Measurements from ENCODE around the gene FAM240A. TPM values are rescaled to one million over a fixed set of nuclear protein-coding genes. Genes with fewer than 3 reads are reported as not detected.

FAM240A gene
- total RNA-seq, 1 experiment from 2014 or later, result not detected

DNA sequence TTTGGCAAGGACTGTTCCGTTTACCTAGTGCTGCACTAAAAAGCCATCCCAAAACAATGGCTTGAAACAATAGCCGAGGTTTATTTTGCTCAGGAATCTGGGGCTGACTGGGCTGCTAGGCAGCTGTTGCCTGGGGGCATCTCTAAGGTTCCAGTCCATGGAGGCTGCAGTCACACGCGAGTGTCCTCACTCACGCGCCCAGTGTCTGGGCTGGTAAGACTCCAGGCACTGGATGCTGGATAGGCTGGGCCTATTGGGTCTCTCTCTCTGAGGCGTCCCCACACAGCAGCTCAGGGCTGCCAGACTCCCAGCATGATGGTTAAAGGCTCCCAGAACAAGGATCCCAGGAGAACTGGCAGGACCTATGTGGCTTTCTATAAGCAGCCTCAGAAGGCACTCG, 47.0 kb downstream of the FAM240A start:
- no peak for TF ChIP-seq CTCF (IDR thresholded peaks at IDR 0.05; ENCODE audit: insufficient read depth in 1 of 2, low read depth in 1 of 2, low read length in 1 of 2, severe bottlenecking in 1 of 2, unreplicated experiment in 1 of 2)
- no TSS peak for BruUV-seq (replicated peaks)
- Histone ChIP-seq H3K9me3 (no peaks in the 10 kb centered on the region), H3K4me3 (ENCODE audit: low read depth, low read length) (no peak overlapping the region), H3K36me3 (ENCODE audit: control insufficient read depth, insufficient read depth, low read length) (no peaks in the 10 kb centered on the region), H3K27me3 (replicated peaks; ENCODE audit: control insufficient read depth, insufficient read depth, low read length) (no peaks in the 10 kb centered on the region), H3K4me1 (peaks cover 4% of the 10 kb centered on the region; the same call in 1 of the 2 replicates)
- H3K27me3 Mint-ChIP-seq (ENCODE audit: insufficient read depth, unreplicated experiment), result no peaks in the 10 kb centered on the region
- no peaks in the 10 kb centered on the region for H3K9me3 Mint-ChIP-seq (ENCODE audit: unreplicated experiment)
- DNase-seq, result peak in 1 of 2 experiments; percentile 26
- intact Hi-C loops (cut with micrococcal nuclease; ENCODE audit: unreplicated experiment), result no loop called here
- peaks cover 6% of the 10 kb centered on the region for H3K36me3 Mint-ChIP-seq (ENCODE audit: insufficient read depth, unreplicated experiment)
- no peak overlapping the region for H3K4me3 Mint-ChIP-seq (ENCODE audit: unreplicated experiment)
- H3K27ac Mint-ChIP-seq (ENCODE audit: unreplicated experiment), result no peak overlapping the region
- peaks cover 9% of the 10 kb centered on the region for H3K4me1 Mint-ChIP-seq (ENCODE audit: low read depth, unreplicated experiment)
- ChIA-PET CTCF (no interaction called here), POLR2A (no interaction called here)

GRCh38 chr3:46660003-46660402, 47.7 kb downstream of the FAM240A start:
- ChIA-PET CTCF (interaction anchor here (1.0 to 1.4 kb wide), 2 partner anchors 101 to 232 kb away, joined by 3 to 6 read pairs; no protein-coding TSS in a partner anchor), POLR2A (no interaction called here)
- intact Hi-C loops (cut with micrococcal nuclease; ENCODE audit: unreplicated experiment), result no loop called here
- Histone ChIP-seq H3K9me3 (no peaks in the 10 kb centered on the region), H3K27me3 (replicated peaks; ENCODE audit: control insufficient read depth, insufficient read depth, low read length) (no peaks in the 10 kb centered on the region), H3K36me3 (ENCODE audit: control insufficient read depth, insufficient read depth, low read length) (no peaks in the 10 kb centered on the region), H3K4me3 (ENCODE audit: low read depth, low read length) (no peak overlapping the region), H3K4me1 (peaks cover 4% of the 10 kb centered on the region; the same call in 1 of the 2 replicates)
- no peaks in the 10 kb centered on the region for H3K27me3 Mint-ChIP-seq (ENCODE audit: insufficient read depth, unreplicated experiment)
- H3K4me3 Mint-ChIP-seq (ENCODE audit: unreplicated experiment), result no peak overlapping the region
- H3K9me3 Mint-ChIP-seq (ENCODE audit: unreplicated experiment), result no peaks in the 10 kb centered on the region
- no peak for TF ChIP-seq CTCF (IDR thresholded peaks at IDR 0.05; ENCODE audit: insufficient read depth in 1 of 2, low read depth in 1 of 2, low read length in 1 of 2, severe bottlenecking in 1 of 2, unreplicated experiment in 1 of 2)
- peaks cover 6% of the 10 kb centered on the region for H3K36me3 Mint-ChIP-seq (ENCODE audit: insufficient read depth, unreplicated experiment)
- H3K4me1 Mint-ChIP-seq (ENCODE audit: low read depth, unreplicated experiment), result peaks cover 9% of the 10 kb centered on the region
- no TSS peak for BruUV-seq (replicated peaks)
- DNase-seq, result no peak
- no peak overlapping the region for H3K27ac Mint-ChIP-seq (ENCODE audit: unreplicated experiment)

DNA sequence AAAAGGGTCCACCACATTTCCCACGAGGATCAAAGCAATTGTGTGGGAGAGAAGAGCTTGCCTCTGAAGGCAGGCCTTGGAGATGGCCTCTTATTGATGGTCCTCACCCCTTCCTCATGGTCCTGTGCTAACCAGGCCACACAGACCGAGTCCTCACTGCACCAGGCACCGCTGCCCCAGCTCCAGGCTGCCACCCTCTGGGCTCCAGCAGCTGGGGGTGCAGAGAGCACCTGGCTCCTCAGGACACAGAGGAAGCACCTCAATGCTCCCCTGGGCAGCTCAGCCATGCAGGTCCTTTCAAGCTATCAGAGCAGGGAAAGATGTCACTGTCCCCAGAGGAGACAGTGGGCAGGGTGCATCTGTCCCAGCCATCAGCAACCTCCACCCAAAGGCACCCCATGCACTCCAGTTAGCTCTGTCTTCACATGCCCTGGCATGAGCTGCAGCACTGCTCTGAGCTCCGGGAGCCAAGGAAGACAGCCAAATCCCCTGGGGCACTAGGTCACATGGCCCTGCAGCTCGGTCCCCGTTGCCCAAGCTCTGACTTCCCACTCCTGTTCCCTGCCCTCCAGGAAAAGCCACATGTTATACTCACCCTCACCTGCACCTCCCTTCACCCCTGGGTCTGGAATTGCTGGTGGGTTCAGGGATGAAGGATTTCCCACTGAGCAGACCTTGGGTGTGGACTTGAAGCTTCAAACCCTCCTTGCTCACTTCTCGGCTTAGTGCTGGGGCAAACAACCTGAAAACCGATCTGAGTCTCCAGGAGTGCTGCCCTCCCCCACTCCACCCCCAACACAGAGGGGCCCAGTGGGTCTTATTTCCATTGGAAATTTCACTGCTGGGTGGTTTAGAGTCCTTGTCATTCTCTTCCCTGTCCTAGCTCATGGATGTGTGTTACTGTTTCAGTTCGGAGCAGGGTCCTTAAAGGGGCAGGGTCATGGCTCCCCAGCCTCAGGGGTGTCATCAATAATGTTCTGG, 48.5 kb downstream of the FAM240A start:
- H3K9me3 Mint-ChIP-seq (ENCODE audit: unreplicated experiment), result no peaks in the 10 kb centered on the region
- ChIA-PET POLR2A (no interaction called here), CTCF (interaction anchor here (1.0 to 1.4 kb wide), 3 partner anchors 67 to 233 kb away, joined by 3 to 6 read pairs (median 3); no protein-coding TSS in a partner anchor)
- no peaks in the 10 kb centered on the region for H3K9me3 ChIP-seq
- H3K27me3 Mint-ChIP-seq (ENCODE audit: insufficient read depth, unreplicated experiment), result no peaks in the 10 kb centered on the region
- H3K4me3 ChIP-seq (ENCODE audit: low read depth, low read length), result no peak overlapping the region
- H3K36me3 Mint-ChIP-seq (ENCODE audit: insufficient read depth, unreplicated experiment), result peaks cover 6% of the 10 kb centered on the region
- no peak for DNase-seq
- no peak overlapping the region for H3K27ac Mint-ChIP-seq (ENCODE audit: unreplicated experiment)
- H3K4me1 Mint-ChIP-seq (ENCODE audit: low read depth, unreplicated experiment), result peaks cover 9% of the 10 kb centered on the region
- H3K27me3 ChIP-seq (replicated peaks; ENCODE audit: control insufficient read depth, insufficient read depth, low read length), result no peaks in the 10 kb centered on the region
- intact Hi-C loops (cut with micrococcal nuclease; ENCODE audit: unreplicated experiment), result no loop called here
- peaks cover 4% of the 10 kb centered on the region; the same call in 1 of the 2 replicates for H3K4me1 ChIP-seq
- no peaks in the 10 kb centered on the region for H3K36me3 ChIP-seq (ENCODE audit: control insufficient read depth, insufficient read depth, low read length)
- TF ChIP-seq CTCF (IDR thresholded peaks at IDR 0.05; ENCODE audit: insufficient read depth in 1 of 2, low read depth in 1 of 2, low read length in 1 of 2, severe bottlenecking in 1 of 2, unreplicated experiment in 1 of 2), result no peak
- no peak overlapping the region for H3K4me3 Mint-ChIP-seq (ENCODE audit: unreplicated experiment)
- BruUV-seq (replicated peaks), result no TSS peak
